GM23338 (cell line): Measurements from ENCODE around the gene TRPM2.

ENCODE experiments used
- CREB1 ChIP-seq: fragments of 250-450 bp; sonication (Bioruptor Pico); IDR thresholded peaks from 2 replicates; pipeline ENCODE4 v1.5.0; 2020; ENCODE audit warnings: low read depth, mild to moderate bottlenecking, moderate library complexity
- CTCF ChIP-seq, 2 experiments: fragments of 200-600 bp in 1 of 2; sonication (generic) in 1 of 2; conservative IDR thresholded peaks; 2 replicates each; pipeline versions ENCODE4 v1.5.1 to v1.6.1; 2016 to 2017; ENCODE audit warnings: antibody characterized with exemption in 2 of 2, low read depth in 2 of 2, mild to moderate bottlenecking in 2 of 2, moderate library complexity in 1 of 2
- EZH2phosphoT487 ChIP-seq: fragments of 200-600 bp; sonication (generic); IDR thresholded peaks from one replicate; pipeline ENCODE4 v1.8.1; 2018; ENCODE audit warnings: antibody characterized with exemption; ENCODE audit not compliant: unreplicated experiment
- POLR2AphosphoS5 ChIP-seq: IDR thresholded peaks from 2 replicates; pipeline ENCODE4 v1.6.1; 2016; ENCODE audit warnings: antibody characterized with exemption, low read depth
- REST ChIP-seq: IDR thresholded peaks from one replicate; pipeline ENCODE4 v1.6.1; 2018; ENCODE audit warnings: antibody characterized with exemption; ENCODE audit not compliant: unreplicated experiment

GRCh38 chr21:44486302-44486701, 132.9 kb downstream of the TRPM2 start:
- no peak for TF ChIP-seq REST
- TF ChIP-seq CTCF (conservative IDR thresholded peaks at IDR 0.05; ENCODE audit: low read depth in 2 of 2): no peak
- TF ChIP-seq CREB1 (CRISPR knock-in tag): no peak
- no peak for TF ChIP-seq EZH2phosphoT487
- no peak for TF ChIP-seq POLR2AphosphoS5
